Epidermal melanocyte (primary cell): ENCODE data around the gene AP1AR.
"Not testable (repeated sequence)": the region's sequence is repeated elsewhere in the genome, so short reads cannot be mapped to it uniquely, and the experiment has no call there.

Experiments used
- DNase-seq: peaks from one replicate; pipeline ENCODE4 v3.0.0; 2011; ENCODE audit warnings: low spot score; ENCODE audit not compliant: insufficient read length

Gene AP1AR, protein sequence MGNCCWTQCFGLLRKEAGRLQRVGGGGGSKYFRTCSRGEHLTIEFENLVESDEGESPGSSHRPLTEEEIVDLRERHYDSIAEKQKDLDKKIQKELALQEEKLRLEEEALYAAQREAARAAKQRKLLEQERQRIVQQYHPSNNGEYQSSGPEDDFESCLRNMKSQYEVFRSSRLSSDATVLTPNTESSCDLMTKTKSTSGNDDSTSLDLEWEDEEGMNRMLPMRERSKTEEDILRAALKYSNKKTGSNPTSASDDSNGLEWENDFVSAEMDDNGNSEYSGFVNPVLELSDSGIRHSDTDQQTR

DNA sequence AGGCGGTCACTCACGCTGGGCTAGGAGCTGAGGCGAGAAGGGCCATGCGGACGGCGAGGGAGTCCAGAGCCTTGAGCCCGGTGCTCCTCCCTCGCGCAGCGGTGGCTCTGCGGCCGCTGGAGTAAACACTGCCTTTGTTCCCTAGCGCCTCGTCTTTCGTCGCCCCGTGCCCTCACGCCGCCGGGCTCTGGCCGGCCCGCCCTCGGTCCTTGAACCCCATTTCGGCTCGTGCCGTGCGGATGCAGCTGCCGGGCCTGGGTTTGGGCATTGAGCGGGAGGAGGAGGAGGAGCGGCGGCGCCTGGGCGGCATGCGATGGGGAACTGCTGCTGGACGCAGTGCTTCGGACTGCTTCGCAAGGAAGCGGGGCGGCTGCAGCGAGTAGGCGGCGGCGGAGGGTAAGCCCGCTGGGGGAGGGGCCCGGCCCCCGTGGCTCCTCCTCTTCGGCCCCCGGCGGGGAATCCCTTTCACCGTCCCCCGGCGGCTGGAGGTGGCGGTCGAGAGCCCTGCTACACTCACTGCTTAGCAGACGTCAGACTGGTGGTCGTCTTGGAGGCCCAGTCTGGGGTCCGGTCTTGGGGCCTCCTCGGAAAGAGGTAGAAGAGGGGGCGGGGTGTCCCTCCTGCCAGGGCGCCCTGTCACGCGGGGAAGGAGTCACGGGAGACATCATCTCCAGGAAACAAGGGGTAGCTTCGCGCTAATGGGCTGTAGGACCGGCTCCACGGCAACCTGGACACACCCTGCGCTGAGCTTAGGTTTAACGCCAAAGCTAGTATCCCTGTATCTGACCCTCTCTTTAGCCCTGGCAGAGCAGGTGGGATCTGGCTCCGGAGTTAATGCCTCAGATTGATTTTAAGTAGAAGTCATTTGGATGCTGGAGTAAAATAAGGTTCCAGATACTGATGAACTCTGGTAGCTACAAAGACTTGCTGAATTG lies at the start of gene AP1AR:
AP1AR (plus strand) TSS at position 9 of the 935 bp plus-strand sequence; CDS start at position 314, 305 bp downstream.
- peak; percentile 57 for DNase-seq

DNA sequence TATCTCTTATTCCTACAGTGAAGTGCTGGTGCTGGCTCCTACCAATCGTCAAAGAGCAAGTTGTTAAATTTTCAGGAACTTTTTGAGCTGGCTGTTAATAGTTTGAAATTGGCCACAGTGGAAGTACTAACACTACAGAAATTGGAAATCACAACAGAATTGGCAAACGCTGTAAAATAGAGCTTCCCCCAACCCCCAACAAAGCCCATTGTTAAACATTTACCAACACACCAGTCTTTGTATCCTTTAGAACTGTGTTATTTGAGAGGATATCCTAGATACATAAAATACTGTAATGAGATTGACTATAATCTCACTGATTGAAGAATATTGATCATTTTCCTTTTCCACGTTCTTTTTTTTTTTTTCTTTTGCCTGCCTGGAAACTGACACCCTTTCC lies 49.0 kb upstream of the AP1AR start:
- DNase-seq, result no peak

DNA sequence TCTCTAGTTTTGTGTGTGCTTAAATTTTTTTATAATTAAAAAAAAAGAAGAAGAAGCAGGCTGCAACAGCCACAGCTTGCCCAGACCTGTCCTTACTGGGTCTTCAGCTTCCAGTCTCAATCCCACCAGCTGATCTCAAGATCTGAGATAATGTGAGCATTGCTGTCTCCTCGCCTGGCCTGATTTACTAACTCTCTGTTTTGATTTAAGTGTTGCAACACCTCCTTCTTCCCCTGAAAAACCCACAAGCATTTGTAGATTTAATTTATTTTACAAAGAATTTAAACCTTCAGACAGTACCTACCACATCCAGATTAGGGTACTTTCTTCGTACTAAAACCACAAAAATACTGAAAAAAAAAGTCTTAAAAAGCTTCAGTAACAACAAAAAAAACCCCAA lies 48.3 kb upstream of the AP1AR start:
- no peak for DNase-seq

DNA sequence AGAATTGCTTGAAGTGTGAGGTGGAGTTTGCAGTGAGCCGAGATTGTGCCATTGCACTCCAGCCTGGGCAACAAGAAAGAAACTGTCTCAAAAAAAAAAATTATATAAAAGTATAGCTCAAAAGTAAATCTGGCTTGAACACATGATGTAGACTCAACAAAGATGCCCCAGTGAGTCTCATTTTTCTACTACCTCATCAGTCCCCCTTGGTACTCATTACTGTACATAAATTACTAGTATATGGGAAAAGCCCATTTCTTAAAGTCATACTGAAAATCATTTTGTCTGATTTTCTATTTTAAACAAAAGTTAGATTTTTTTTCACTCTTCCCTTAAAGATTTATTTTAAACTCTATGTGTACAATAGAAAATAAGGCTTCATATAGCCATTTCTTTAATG lies 47.1 kb upstream of the AP1AR start:
- DNase-seq, result no peak

DNA sequence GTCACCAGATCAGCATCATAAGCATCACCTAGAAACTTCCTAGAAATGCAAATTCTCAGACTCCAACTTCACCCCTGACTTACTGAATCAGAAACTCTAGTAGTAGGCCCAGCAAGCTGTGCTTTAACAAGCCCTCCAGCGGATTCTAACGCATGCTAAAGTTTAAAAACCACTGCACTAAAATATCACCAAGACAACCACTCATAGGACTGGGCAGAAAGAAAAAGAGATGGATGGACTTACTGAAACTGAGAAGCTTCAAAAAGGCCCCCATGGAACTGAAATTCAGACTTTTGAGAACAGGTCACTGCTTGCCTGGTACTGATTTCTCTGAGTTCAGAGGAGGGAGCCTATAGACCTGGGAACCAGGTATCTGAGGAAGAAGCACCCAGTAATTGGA lies 46.3 kb upstream of the AP1AR start:
- no peak for DNase-seq

DNA sequence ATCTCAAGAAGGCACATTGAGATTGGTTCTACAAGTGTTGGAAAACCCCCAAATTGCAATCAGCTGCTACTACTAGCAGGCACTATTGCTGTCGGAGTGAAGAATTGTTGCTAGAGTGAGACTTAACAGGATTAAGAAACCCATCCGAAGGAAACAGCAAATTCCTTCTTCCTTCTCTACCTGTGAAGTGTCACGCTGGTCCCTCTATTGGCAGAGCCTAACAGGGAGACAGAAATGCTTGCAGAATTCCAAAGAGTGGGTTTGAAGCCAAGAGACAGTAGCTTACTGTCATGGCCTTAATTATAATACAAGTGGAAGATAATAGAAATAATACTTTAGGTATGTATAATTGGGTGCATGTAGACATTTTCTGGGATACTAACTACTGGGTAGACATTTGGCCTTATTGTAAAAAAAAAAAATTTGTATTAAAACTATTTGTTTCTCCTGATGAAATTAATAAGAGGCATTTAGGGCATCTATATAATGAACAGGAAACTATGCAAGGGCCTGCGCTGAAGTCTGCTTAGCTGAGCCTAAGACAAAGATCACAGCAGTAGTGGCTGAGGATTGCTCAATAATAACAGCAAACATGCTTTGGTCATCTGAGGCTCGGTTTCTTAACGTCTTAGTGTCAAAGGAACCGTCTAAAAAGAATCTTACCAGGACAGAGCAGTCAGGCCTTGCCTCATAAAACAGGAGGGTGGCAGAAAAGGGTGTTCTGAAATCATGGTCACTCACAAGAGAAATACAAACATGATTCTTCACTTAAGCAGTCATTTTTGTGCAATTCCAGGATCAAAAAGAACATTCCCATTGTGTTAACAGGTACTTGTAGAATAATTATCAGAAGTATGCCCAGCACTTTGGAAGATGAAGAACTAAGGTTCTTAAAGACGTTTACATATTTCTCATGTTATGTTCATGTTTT lies 45.6 kb upstream of the AP1AR start:
- DNase-seq, result no peak

DNA sequence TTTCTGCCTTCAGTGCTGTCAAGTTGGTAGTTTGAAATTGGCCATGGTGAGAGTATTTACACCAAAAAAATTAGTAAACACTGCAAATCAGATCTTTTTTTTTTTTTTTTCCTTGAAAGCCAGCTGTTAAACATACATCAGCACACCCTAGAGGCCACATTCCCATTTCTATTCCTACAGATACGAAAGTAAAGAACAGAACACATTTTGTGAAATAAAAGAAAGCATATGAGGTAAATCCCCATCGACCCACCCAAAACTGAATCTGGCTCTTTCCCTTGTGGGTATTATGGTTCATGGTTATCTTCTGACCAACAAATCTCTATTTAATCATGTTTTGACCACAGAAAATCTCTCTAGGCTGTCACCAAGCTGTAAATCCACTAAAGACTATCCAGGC lies 41.8 kb upstream of the AP1AR start:
- no peak for DNase-seq

DNA sequence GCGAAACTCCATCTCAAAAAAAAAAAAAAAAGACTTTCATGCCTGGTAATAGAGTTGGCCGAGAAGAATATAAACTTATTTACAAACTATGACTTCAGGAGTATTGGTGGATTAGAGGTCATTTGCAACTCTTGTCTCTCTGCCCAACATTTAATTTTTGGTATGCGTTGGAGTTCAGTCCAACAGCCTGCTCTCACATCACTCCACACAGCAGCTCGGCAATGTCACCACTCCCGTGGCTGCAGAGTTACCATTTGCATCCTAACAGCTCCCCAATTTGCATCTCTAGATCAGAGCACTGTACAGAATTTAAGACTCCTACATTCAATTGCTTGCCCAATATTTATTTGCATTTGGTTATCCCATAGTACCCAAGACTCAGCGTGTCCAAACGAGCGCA lies 40.9 kb upstream of the AP1AR start:
- DNase-seq, result no peak

DNA sequence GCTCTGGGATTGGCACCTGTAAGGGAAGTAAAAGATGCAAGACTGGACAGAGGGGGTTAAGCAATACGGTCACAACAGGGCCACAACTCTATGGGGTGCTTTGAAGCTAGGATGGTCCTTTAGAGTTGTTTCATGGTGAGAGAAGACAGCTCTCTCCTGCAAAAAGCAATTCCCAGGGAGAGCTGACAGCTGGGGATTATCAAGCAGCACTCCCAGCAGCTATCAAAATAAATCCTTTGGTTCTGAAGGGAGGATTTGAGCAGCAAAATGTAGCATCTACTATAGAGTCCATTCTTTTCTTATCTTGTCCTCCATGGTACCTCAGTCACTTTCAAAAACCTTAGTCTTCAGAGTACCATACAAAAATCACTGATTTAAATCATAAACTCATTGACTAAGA lies 35.1 kb upstream of the AP1AR start:
- no peak for DNase-seq

DNA sequence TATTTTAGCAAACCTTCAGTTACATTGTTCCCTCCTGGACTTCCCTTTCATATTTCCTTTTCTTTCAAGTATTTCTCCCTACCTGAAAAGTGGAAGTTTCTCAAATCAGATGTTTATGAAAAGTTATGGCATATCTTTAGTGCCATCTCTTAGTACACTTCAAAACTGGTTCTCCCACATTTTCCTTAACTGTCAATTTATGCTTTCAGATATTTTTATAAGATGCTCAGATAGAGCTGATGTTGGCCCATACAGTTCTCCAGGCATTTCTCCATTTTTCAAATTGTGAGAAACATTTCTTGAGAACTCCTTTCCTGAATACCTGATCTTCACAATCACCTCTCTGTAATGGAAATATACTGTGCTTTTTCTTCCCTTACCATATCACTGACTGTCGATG lies 32.5 kb upstream of the AP1AR start:
- DNase-seq, result no peak

DNA sequence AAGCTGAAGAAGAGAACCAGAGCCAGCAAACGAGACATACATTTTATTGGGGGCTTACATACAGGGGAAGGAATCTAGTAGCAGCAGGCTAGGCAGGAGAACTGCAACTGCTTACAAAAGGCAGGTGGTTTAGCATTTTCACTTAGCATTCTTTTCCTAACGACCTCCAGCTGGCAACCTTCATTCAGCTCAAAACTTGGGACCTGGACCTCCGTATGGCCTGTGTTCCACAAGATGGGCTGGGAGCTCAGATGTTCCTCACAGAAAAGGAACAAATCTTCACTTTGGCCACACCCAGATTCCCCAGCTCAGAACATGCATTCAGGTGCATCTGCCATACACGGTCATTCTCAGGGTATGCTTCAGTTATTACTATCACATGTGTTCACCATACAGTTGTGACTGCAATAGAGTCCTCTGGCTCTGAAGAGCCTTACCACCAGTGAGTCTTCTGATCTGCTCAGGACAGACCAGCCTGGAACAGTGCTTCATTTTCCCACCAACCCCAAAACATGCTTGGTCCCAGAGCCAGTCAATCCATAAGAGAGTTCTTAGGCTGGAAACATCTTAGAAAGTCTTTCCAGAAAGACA lies 29.6 kb upstream of the AP1AR start:
- DNase-seq, result no peak

DNA sequence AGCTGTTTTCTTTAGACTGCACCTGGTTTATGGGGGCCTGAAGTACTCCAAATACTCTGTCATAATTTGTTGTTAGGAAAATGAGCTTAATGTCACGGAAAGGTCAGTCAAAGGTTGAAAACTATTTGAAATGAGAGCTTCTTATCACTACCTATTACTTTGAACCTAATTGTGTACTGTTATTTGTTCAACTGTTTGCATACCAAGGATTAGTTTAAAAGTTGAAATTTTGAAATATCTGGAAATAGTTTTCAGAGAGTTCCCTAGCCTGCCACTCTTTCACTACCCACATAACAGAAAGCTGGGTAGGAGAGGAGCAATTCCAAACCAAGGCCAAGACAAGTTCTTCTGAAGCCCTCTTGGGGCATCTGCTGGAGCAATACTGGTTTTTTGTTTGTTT lies 28.0 kb upstream of the AP1AR start:
- no peak for DNase-seq

DNA sequence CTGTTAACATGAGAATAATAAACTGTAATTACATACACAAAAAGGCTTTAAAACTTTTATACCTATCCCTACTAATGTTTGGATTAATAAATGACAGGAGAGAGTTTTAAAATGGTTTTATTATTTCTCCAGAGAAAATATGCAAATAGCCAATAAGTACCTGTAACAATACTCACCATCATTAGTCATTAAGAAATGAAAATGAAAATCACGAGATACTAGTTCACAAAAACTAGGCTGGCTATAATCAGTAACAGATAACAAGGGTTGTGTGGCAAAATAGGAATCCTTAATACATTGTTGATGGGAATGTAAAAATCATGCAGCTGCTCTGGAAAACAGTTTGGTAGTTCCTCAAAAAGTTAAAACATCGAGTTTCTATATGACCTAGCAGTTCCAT lies 25.2 kb upstream of the AP1AR start:
- no peak for DNase-seq

DNA sequence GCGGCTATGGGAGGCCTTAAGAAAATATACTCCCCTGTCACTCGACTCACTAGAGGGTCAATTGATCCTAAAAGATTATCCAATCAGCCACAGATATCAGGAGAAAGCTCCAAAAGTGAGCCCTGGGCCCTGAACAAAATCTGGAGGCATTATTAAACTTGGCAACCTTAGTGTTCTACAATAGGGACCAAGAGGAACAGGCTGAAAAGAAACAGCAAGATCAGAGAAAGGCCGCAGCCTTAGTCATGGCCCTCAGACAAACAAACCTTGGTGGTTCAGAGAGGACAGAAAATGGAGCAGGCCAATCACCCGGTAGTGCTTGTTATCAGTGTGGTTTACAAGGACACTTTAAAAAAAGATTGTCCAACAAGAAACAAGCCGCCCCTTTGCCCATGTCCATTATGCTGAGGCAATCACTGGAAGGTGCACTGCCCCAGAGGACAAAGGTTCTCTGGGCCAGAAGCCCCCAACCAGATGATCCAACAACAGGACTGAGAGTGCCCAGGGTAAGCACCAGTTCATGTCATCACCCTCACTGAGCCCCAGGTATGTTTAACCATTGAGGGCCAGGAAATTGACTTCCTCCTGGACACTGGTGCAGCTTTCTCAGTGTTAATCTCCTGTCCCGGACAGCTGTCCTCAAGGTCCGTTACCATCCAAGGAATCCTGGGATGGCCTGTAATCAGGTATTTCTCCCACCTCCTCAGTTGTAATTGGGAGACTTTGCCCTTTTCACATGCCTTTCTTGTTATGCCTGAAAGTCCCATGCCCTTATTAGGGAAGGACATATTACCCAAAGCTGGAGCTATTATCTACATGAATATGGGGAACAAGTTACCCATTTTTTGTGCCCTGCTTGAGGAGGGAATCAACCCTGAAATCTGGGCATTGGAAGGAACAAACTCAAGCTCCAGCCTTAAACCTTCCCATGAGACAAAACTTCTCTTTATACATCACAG lies 23.2 kb upstream of the AP1AR start:
- not testable (repeated sequence) for DNase-seq

DNA sequence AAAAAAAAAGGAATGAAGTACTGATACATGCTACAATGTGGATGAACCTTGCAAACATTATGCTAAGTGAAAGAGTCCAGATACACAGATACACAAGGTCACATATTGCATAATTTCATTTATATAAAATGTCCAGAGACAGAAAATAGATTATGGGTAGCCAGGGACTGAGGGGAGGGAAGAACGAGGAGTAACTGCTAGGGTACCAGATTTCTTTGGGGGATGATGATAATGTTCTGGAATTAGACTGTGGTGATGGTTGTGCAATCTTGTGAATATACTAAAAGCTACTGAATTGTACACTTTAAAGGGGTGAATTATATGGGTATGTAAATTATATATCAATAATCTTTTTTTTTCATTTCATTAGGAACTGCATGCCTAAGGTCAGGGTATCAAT lies 20.8 kb upstream of the AP1AR start:
- DNase-seq, result no peak

DNA sequence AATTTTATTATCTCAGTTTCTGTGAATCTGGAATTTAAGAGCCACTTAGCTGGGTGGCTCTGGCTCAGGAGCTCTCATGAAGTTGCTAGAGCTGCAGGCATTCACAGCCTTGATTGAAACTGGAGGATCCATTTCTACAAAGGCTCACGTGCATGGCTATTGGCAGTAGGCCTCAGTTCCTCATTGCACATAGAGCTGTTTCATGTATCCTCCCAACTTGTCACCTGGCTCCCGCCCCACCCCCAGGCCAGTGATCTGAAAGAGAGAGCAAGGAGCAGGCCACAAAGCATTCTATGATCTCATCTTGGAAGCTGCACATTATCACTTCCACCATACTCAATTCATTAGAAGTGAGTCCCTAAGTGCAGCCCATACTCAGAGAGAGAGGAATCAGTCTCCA lies 18.5 kb upstream of the AP1AR start:
- no peak for DNase-seq

DNA sequence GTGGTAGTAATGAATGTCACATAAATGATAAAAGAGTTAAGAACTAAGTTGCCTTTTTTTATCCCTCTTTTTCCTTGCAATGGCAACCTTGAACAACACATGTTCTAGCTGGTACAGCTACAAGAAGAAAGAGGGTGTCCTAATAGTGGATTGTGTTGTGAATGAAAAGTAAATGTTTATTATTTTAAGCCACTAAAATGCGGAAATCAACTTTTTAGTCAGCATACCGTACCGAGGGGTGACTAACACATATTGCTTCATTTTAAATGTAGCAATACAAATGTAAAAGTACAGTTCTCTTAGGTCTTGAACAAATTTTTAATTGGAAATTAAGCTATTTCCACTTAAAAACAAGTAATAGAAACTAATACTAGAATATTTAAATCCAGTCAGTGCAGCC lies 17.7 kb upstream of the AP1AR start:
- DNase-seq, result no peak

DNA sequence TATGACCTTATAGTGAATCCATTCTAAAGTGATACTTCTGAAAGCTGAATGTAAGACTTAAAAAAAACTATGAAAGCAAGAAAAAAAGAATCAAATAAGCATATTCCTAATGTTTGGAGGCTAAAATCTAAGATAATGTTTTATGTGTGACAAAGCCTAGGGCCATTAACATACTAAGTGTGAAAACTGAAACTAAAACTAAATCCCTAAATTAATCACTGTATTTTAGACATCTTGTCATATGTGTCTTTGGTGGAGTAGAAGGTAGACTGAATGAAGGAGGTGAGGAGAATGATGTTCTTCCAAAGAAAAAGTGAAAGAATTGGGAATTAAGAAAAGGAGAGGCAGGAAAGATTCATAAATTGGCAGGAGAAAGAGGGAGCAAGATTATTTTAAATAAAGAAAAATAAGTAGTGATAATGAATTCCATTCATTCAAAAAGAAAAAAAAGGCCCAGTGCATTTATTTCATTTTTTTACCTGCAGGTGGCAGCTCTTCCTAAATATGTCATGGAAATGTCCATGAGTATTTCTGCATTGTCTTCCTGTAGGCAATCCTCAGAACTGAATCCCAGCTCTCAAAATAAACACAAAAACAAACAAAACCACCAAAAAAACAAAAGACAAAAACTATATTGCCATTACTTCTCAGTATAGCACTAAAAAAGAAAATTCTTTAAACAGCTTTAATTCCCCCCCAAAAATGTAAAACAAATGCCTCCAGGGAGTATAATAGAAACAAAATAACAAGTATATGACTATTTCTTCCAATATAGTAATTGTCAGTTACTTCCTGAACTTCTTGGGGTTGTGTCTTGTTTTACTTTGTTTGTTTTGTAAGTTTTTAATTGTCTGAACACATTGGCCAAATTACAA lies 17.0 kb upstream of the AP1AR start:
- no peak for DNase-seq

DNA sequence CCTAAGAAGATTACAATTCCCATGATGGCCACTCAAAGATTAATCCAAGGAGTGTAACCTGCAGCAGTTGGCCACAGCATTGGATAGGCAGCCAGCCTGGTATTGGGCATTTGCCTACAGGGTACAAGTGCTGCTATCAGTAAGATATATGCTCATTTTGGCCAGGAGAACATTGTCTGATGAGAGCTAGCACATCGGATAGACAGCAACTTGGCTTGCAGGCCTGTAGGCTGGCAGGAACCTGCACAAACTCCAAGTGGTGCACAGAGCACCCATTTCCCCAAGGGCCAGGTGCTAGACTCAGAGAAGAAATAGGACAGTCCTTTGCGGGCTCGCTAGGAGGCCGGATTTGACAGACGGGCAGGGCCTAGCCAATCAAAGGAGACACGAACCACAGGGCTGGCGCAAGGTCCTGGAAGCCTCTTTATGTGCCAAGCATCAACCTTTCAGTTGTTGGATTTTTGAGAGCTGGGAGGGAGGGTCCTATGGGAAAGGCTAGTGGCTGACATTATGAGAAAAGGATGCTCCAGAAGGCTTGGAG lies 11.7 kb upstream of the AP1AR start:
- no peak for DNase-seq
